Cardiac fibroblast (primary cell): ENCODE measurements around the gene CPA4.
A peak's percentile ranks its signal among the peaks of the same experiment; 100 is the strongest.

Experiments used
- DNase-seq, 2 donors: peaks; one replicate each; pipeline versions ENCODE4 v3.0.0 to v3.0.0-alpha.2; 2010; ENCODE audit warnings: low read depth in 2 of 2
- H3K4me3 ChIP-seq, 2 donors: replicated peaks in 1 of 2; 1 replicate in 1 of 2; 2 replicates in 1 of 2; pipeline ENCODE4 v1.5.1; 2011; ENCODE audit warnings: low read depth in 2 of 2, low read length in 2 of 2, mild to moderate bottlenecking in 2 of 2, moderate library complexity in 1 of 2
- TF ChIP-seq, protein P1 (sequence below): IDR thresholded peaks from one replicate; pipeline ENCODE4 v1.5.1; 2011; ENCODE audit warnings: low read depth, mild to moderate bottlenecking, low read length, inconsistent platforms

CPA4 gene

DNA sequence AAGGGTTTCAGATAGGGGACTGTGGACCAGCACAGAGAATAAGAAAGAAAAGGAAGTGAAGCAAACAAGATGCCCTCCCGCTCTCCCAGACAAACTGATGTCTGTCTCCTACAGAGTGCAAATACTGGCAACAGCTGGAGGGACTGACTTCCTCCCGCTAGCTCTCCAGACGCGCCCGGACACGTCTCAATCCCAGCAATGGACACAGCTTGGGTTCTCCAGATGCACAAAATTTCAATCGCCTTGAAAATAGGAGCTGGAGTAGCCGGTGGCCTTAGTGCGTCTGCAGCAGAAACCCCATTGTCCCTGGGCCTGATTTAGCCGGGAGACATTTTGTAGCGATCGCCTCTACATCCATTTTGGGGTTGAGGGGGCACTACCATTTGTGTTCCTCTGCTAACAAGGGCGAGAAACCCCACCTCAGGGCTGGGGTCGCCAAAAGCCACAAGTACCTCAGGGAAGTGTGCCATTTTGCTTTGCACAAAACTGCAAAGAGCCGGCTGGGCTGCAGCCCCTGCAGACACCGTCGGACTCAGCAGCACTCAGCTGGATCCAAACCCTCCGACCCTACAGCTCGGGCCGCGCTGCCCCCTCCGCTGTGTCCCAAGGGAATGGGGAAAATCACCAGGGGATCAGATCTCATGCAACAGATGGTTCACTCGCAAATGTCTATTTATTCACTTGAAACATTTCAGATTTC lies 20.4 kb upstream of the CPA4 start:
- no peak for DNase-seq
- H3K4me3 ChIP-seq: no peak overlapping the region
- TF ChIP-seq, protein P1, sequence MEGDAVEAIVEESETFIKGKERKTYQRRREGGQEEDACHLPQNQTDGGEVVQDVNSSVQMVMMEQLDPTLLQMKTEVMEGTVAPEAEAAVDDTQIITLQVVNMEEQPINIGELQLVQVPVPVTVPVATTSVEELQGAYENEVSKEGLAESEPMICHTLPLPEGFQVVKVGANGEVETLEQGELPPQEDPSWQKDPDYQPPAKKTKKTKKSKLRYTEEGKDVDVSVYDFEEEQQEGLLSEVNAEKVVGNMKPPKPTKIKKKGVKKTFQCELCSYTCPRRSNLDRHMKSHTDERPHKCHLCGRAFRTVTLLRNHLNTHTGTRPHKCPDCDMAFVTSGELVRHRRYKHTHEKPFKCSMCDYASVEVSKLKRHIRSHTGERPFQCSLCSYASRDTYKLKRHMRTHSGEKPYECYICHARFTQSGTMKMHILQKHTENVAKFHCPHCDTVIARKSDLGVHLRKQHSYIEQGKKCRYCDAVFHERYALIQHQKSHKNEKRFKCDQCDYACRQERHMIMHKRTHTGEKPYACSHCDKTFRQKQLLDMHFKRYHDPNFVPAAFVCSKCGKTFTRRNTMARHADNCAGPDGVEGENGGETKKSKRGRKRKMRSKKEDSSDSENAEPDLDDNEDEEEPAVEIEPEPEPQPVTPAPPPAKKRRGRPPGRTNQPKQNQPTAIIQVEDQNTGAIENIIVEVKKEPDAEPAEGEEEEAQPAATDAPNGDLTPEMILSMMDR: no peak

DNA sequence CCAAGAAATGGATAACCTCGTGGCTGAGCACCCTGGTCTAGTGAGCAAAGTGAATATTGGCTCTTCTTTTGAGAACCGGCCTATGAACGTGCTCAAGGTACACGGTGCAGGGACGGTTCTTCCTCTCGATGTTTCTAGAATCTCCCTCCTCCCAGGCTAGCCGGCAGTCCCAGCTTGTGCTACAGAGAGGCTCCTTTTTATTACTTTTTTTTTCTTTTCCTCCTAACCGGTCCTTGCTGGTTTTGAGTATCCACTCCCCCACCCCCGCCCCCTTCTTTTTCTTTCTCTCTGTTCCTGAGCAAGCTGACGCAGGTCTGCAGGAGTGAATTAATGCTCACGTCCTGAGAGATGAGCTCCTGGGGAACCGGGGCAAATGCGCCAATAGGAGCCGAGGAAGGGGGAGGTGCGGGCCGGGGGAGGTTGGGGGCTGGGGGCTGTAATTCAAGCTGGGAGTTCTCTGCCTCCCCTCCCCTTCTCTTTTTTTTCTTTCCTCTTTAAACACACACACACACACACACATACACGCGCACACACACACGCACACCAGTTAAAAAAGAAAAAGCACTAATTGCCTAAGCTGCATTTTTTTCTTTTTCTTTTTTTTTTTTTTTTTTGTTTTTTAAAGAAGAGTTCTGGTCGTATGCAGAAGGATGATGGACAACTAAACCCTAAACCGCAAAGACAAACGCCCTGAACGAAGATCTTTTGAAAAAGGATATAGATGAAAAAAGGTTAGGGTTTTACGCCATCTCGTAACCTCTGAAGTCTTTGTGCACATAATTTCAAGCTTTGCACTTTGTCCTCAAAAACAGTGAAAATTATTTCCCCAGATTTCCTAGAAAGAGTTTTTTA lies 19.7 kb upstream of the CPA4 start:
- TF ChIP-seq, protein P1: no peak
- DNase-seq: peak in 1 of 2 donors; percentile 53
- H3K4me3 ChIP-seq: no peak overlapping the region

GRCh38 chr7:130273933-130274255 lies 19.1 kb upstream of the CPA4 start:
- DNase-seq: peak; percentile 59 to 80
- no peak overlapping the region for H3K4me3 ChIP-seq
- TF ChIP-seq, protein P1: peak; percentile 7

DNA sequence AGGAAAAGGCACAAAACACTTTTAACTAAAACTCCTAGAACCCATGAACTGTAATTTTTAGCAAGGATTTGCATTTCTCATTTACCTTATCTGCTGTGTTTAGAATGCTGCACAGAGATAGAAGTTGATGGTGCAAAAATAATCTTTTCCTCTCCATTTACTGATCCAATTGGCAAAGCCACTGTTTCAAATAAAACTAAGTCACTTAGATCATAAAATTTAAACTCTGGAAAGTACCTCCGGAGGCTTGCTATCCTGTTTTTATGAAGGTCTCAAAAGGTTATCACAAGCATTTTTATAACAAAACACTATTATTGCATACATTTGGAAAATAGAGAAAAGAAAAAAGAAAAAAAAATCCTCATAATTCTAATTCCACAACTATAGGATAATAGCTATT lies 18.7 kb upstream of the CPA4 start:
- H3K4me3 ChIP-seq: no peak overlapping the region
- no peak for DNase-seq
- TF ChIP-seq, protein P1: no peak

DNA sequence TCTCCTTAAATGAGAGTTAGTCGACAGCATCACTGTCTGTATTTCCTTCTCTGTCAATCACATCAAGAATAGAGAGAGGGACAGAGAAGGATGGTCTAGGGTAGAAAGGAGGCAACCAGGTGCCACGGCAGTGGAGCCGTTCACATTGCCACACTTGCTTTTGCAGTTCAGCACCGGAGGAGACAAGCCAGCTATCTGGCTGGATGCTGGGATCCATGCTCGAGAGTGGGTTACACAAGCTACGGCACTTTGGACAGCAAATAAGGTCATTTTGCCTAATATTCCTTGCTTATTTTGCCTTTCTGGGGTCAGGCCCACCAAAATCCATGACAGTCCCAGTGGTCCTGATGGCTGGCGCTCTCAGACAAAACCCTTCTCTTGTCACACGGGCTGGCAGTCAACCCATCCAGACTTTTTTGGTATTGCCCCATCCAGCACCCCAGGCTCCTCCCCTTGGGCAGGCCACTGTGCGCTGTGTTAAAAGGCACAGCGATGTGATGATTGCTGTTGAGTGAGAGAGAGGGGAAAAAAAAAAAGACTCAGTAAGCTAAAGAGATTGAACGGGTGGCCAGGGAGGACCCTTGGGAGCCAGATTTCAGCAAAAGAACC lies 17.9 kb upstream of the CPA4 start:
- TF ChIP-seq, protein P1: no peak
- no peak overlapping the region for H3K4me3 ChIP-seq
- DNase-seq: no peak

DNA sequence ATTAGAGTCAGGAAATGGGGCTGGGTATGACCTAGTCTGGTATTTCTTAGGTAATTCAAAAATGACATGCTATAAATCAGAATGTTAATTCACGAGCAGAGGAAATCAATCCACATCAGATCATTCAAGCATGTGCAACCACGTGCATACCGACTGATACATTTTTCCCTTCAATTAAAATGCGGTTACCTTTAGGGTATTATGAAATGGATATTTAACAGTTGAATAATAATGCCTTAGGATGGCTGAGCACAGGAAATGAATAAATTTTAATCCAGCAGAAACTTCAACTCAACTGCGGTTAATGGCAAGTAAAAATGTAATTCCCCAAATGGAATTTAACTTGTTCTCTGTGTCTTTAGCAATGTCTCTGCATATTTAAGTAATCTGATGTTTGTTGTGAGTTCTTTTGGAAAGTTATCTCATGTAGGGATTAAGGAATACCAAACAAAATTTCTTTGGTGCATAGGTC lies 17.1 kb upstream of the CPA4 start:
- TF ChIP-seq, protein P1: no peak
- no peak overlapping the region for H3K4me3 ChIP-seq
- DNase-seq: peak in 1 of 2 donors; percentile 28
